ENCODE measurements around the gene PLEKHH1.

PLEKHH1 gene

GRCh38 chr14:67514203-67514607 lies 18.9 kb upstream of the PLEKHH1 start:
- Mint-ChIP-seq H3K4me1 (peaks cover 35% of the 10 kb centered on the region), H3K27ac (ENCODE audit: low read depth) (peak overlapping the region; percentile 93), H3K27me3 (no peaks in the 10 kb centered on the region), H3K36me3 (ENCODE audit: insufficient read depth) (no peaks in the 10 kb centered on the region), H3K4me3 (peak overlapping the region; percentile 90), H3K9me3 (no peaks in the 10 kb centered on the region)
- DNase-seq (ENCODE audit: low spot score in 2 of 2) (no peak), ATAC-seq (replicated peaks; ENCODE audit: extremely low read depth, poor library complexity, severe bottlenecking) (no peak)

GRCh38 chr14:67514650-67515385 lies 18.3 kb upstream of the PLEKHH1 start:
- no peaks in the 10 kb centered on the region for H3K9me3 Mint-ChIP-seq
- H3K4me1 Mint-ChIP-seq, result peaks cover 35% of the 10 kb centered on the region
- peak overlapping the region; percentile 93 for H3K27ac Mint-ChIP-seq (ENCODE audit: low read depth)
- DNase-seq (ENCODE audit: low spot score in 2 of 2) (peak; percentile 17 to 32), ATAC-seq (replicated peaks; ENCODE audit: extremely low read depth, poor library complexity, severe bottlenecking) (peak; percentile 63)
- H3K4me3 Mint-ChIP-seq, result peak overlapping the region; percentile 90
- no peaks in the 10 kb centered on the region for H3K36me3 Mint-ChIP-seq (ENCODE audit: insufficient read depth)
- no peaks in the 10 kb centered on the region for H3K27me3 Mint-ChIP-seq

GRCh38 chr14:67515386-67516079 lies 17.6 kb upstream of the PLEKHH1 start:
- Mint-ChIP-seq H3K4me3 (peak overlapping the region; percentile 90), H3K9me3 (no peaks in the 10 kb centered on the region), H3K4me1 (peaks cover 35% of the 10 kb centered on the region), H3K36me3 (ENCODE audit: insufficient read depth) (no peaks in the 10 kb centered on the region), H3K27ac (ENCODE audit: low read depth) (no peak overlapping the region), H3K27me3 (no peaks in the 10 kb centered on the region)
- DNase-seq (ENCODE audit: low spot score in 2 of 2) (peak in 1 of 2 donors; percentile 18), ATAC-seq (replicated peaks; ENCODE audit: extremely low read depth, poor library complexity, severe bottlenecking) (peak; percentile 69)

- H3K9me3 Mint-ChIP-seq, result no peaks in the 10 kb centered on the region
- no peaks in the 10 kb centered on the region for H3K36me3 Mint-ChIP-seq (ENCODE audit: insufficient read depth)
- DNase-seq (ENCODE audit: low spot score in 2 of 2) (no peak), ATAC-seq (replicated peaks; ENCODE audit: extremely low read depth, poor library complexity, severe bottlenecking) (no peak)
- peaks cover 35% of the 10 kb centered on the region for H3K4me1 Mint-ChIP-seq
- peaks cover 9% of the 10 kb centered on the region for H3K27me3 Mint-ChIP-seq
- no peak overlapping the region for H3K27ac Mint-ChIP-seq (ENCODE audit: low read depth)
- H3K4me3 Mint-ChIP-seq, result peak overlapping the region; percentile 90
Measured at GRCh38 chr14:67516676-67517075, 16.4 kb upstream of the PLEKHH1 start.

GRCh38 chr14:67517083-67517482 lies 16.0 kb upstream of the PLEKHH1 start:
- H3K36me3 Mint-ChIP-seq (ENCODE audit: insufficient read depth), result no peaks in the 10 kb centered on the region
- H3K9me3 Mint-ChIP-seq, result no peaks in the 10 kb centered on the region
- H3K27me3 Mint-ChIP-seq, result peaks cover 13% of the 10 kb centered on the region
- no peak overlapping the region for H3K27ac Mint-ChIP-seq (ENCODE audit: low read depth)
- DNase-seq (ENCODE audit: low spot score in 2 of 2) (no peak), ATAC-seq (replicated peaks; ENCODE audit: extremely low read depth, poor library complexity, severe bottlenecking) (no peak)
- peaks cover 35% of the 10 kb centered on the region for H3K4me1 Mint-ChIP-seq
- no peak overlapping the region for H3K4me3 Mint-ChIP-seq

- H3K4me1 Mint-ChIP-seq, result peaks cover 12% of the 10 kb centered on the region
- ATAC-seq (replicated peaks; ENCODE audit: extremely low read depth, poor library complexity, severe bottlenecking) (no peak), DNase-seq (ENCODE audit: low spot score in 2 of 2) (no peak)
- H3K27ac Mint-ChIP-seq (ENCODE audit: low read depth), result no peak overlapping the region
- H3K27me3 Mint-ChIP-seq, result peaks cover 36% of the 10 kb centered on the region
- no peaks in the 10 kb centered on the region for H3K9me3 Mint-ChIP-seq
- H3K36me3 Mint-ChIP-seq (ENCODE audit: insufficient read depth), result no peaks in the 10 kb centered on the region
- no peak overlapping the region for H3K4me3 Mint-ChIP-seq
Measured at GRCh38 chr14:67519406-67519805, 13.7 kb upstream of the PLEKHH1 start.

GRCh38 chr14:67520482-67520881 lies 12.6 kb upstream of the PLEKHH1 start:
- Mint-ChIP-seq H3K27me3 (peaks cover 43% of the 10 kb centered on the region), H3K4me3 (no peak overlapping the region), H3K9me3 (no peaks in the 10 kb centered on the region), H3K4me1 (peaks cover 7% of the 10 kb centered on the region), H3K27ac (ENCODE audit: low read depth) (no peak overlapping the region), H3K36me3 (ENCODE audit: insufficient read depth) (no peaks in the 10 kb centered on the region)
- no peak for ATAC-seq (replicated peaks; ENCODE audit: extremely low read depth, poor library complexity, severe bottlenecking)
- no peak for DNase-seq (ENCODE audit: low spot score in 2 of 2)

GRCh38 chr14:67522270-67522669 lies 10.8 kb upstream of the PLEKHH1 start:
- Mint-ChIP-seq H3K4me3 (no peak overlapping the region), H3K9me3 (no peaks in the 10 kb centered on the region), H3K27me3 (peaks cover 59% of the 10 kb centered on the region), H3K36me3 (ENCODE audit: insufficient read depth) (no peaks in the 10 kb centered on the region), H3K27ac (ENCODE audit: low read depth) (no peak overlapping the region), H3K4me1 (peaks cover 5% of the 10 kb centered on the region)
- DNase-seq (ENCODE audit: low spot score in 2 of 2) (no peak), ATAC-seq (replicated peaks; ENCODE audit: extremely low read depth, poor library complexity, severe bottlenecking) (no peak)

- Mint-ChIP-seq H3K4me1 (peaks cover 5% of the 10 kb centered on the region), H3K27ac (ENCODE audit: low read depth) (no peak overlapping the region), H3K36me3 (ENCODE audit: insufficient read depth) (no peaks in the 10 kb centered on the region), H3K27me3 (peaks cover 69% of the 10 kb centered on the region), H3K4me3 (no peak overlapping the region), H3K9me3 (no peaks in the 10 kb centered on the region)
- DNase-seq (ENCODE audit: low spot score in 2 of 2) (no peak), ATAC-seq (replicated peaks; ENCODE audit: extremely low read depth, poor library complexity, severe bottlenecking) (no peak)
Measured at GRCh38 chr14:67523764-67524633, 9.1 kb upstream of the PLEKHH1 start.

GRCh38 chr14:67524634-67524963 lies 8.5 kb upstream of the PLEKHH1 start:
- ATAC-seq (replicated peaks; ENCODE audit: extremely low read depth, poor library complexity, severe bottlenecking) (no peak), DNase-seq (ENCODE audit: low spot score in 2 of 2) (no peak)
- Mint-ChIP-seq H3K36me3 (ENCODE audit: insufficient read depth) (no peaks in the 10 kb centered on the region), H3K4me3 (no peak overlapping the region), H3K27ac (ENCODE audit: low read depth) (no peak overlapping the region), H3K9me3 (no peaks in the 10 kb centered on the region), H3K4me1 (peaks cover 5% of the 10 kb centered on the region), H3K27me3 (peaks cover 71% of the 10 kb centered on the region)

GRCh38 chr14:67525389-67525788 lies 7.7 kb upstream of the PLEKHH1 start:
- H3K36me3 Mint-ChIP-seq (ENCODE audit: insufficient read depth), result no peaks in the 10 kb centered on the region
- no peak overlapping the region for H3K27ac Mint-ChIP-seq (ENCODE audit: low read depth)
- H3K4me1 Mint-ChIP-seq, result peaks cover 5% of the 10 kb centered on the region
- DNase-seq (ENCODE audit: low spot score in 2 of 2) (no peak), ATAC-seq (replicated peaks; ENCODE audit: extremely low read depth, poor library complexity, severe bottlenecking) (no peak)
- no peak overlapping the region for H3K4me3 Mint-ChIP-seq
- peaks cover 71% of the 10 kb centered on the region for H3K27me3 Mint-ChIP-seq
- H3K9me3 Mint-ChIP-seq, result no peaks in the 10 kb centered on the region

- ATAC-seq (replicated peaks; ENCODE audit: extremely low read depth, poor library complexity, severe bottlenecking) (no peak), DNase-seq (ENCODE audit: low spot score in 2 of 2) (no peak)
- H3K4me1 Mint-ChIP-seq, result peaks cover 5% of the 10 kb centered on the region
- H3K36me3 Mint-ChIP-seq (ENCODE audit: insufficient read depth), result no peaks in the 10 kb centered on the region
- peaks cover 66% of the 10 kb centered on the region for H3K27me3 Mint-ChIP-seq
- no peak overlapping the region for H3K4me3 Mint-ChIP-seq
- H3K9me3 Mint-ChIP-seq, result no peaks in the 10 kb centered on the region
- no peak overlapping the region for H3K27ac Mint-ChIP-seq (ENCODE audit: low read depth)
Measured at GRCh38 chr14:67526181-67526580, 6.9 kb upstream of the PLEKHH1 start.
